ENCODE data around the gene MYRFL.

The MYRFL gene

GRCh38 chr12:69936766-69937165, 111.7 kb downstream of the MYRFL start:
- H3K4me1 ChIP-seq (ENCODE audit: control insufficient read depth, insufficient read depth, low read length), result peaks cover 33% of the 10 kb centered on the region
- H3K4me3 ChIP-seq (ENCODE audit: low read depth, low read length), result no peak overlapping the region
- no peaks in the 10 kb centered on the region for H3K36me3 ChIP-seq (ENCODE audit: control insufficient read depth, insufficient read depth, low read length)
- H3K9me3 ChIP-seq (ENCODE audit: control insufficient read depth, insufficient read depth, low read length), result no peaks in the 10 kb centered on the region
- no peaks in the 10 kb centered on the region for H3K27me3 ChIP-seq (ENCODE audit: control insufficient read depth, insufficient read depth, low read length)
- H3K9ac ChIP-seq (ENCODE audit: low read depth, low read length), result no peak overlapping the region

- Histone ChIP-seq H3K9me3 (ENCODE audit: control insufficient read depth, insufficient read depth, low read length) (no peaks in the 10 kb centered on the region), H3K4me1 (ENCODE audit: control insufficient read depth, insufficient read depth, low read length) (peaks cover 3% of the 10 kb centered on the region), H3K9ac (ENCODE audit: low read depth, low read length) (no peak overlapping the region), H3K36me3 (ENCODE audit: control insufficient read depth, insufficient read depth, low read length) (no peaks in the 10 kb centered on the region), H3K4me3 (ENCODE audit: low read depth, low read length) (no peak overlapping the region), H3K27me3 (ENCODE audit: control insufficient read depth, insufficient read depth, low read length) (no peaks in the 10 kb centered on the region)
Observed at GRCh38 chr12:69947123-69947522, 122.1 kb downstream of the MYRFL start.

- no peaks in the 10 kb centered on the region for H3K27me3 ChIP-seq (ENCODE audit: control insufficient read depth, insufficient read depth, low read length)
- no peaks in the 10 kb centered on the region for H3K36me3 ChIP-seq (ENCODE audit: control insufficient read depth, insufficient read depth, low read length)
- no peak overlapping the region for H3K9ac ChIP-seq (ENCODE audit: low read depth, low read length)
- peaks cover 10% of the 10 kb centered on the region for H3K4me1 ChIP-seq (ENCODE audit: control insufficient read depth, insufficient read depth, low read length)
- H3K4me3 ChIP-seq (ENCODE audit: low read depth, low read length), result no peak overlapping the region
- no peaks in the 10 kb centered on the region for H3K9me3 ChIP-seq (ENCODE audit: control insufficient read depth, insufficient read depth, low read length)
Observed at GRCh38 chr12:69947897-69948296, 122.9 kb downstream of the MYRFL start.

- Histone ChIP-seq H3K9ac (ENCODE audit: low read depth, low read length) (no peak overlapping the region), H3K36me3 (ENCODE audit: control insufficient read depth, insufficient read depth, low read length) (no peaks in the 10 kb centered on the region), H3K4me3 (ENCODE audit: low read depth, low read length) (no peak overlapping the region)
Observed at GRCh38 chr12:69948851-69949250, 123.8 kb downstream of the MYRFL start.

GRCh38 chr12:69949311-69950002, 124.4 kb downstream of the MYRFL start:
- no peak overlapping the region for H3K4me3 ChIP-seq (ENCODE audit: low read depth, low read length)
- no peaks in the 10 kb centered on the region for H3K36me3 ChIP-seq (ENCODE audit: control insufficient read depth, insufficient read depth, low read length)
- H3K4me1 ChIP-seq (ENCODE audit: control insufficient read depth, insufficient read depth, low read length), result peaks cover 13% of the 10 kb centered on the region
- no peak overlapping the region for H3K9ac ChIP-seq (ENCODE audit: low read depth, low read length)
- no peaks in the 10 kb centered on the region for H3K27me3 ChIP-seq (ENCODE audit: control insufficient read depth, insufficient read depth, low read length)
- no peaks in the 10 kb centered on the region for H3K9me3 ChIP-seq (ENCODE audit: control insufficient read depth, insufficient read depth, low read length)

More at GRCh38 chr12:69948851-69949250, 123.8 kb downstream of the MYRFL start:
- no peaks in the 10 kb centered on the region for H3K27me3 ChIP-seq (ENCODE audit: control insufficient read depth, insufficient read depth, low read length)
- H3K9me3 ChIP-seq (ENCODE audit: control insufficient read depth, insufficient read depth, low read length), result no peaks in the 10 kb centered on the region
- H3K4me1 ChIP-seq (ENCODE audit: control insufficient read depth, insufficient read depth, low read length), result peaks cover 13% of the 10 kb centered on the region

- no peaks in the 10 kb centered on the region for H3K36me3 ChIP-seq (ENCODE audit: control insufficient read depth, insufficient read depth, low read length)
- H3K27me3 ChIP-seq (ENCODE audit: control insufficient read depth, insufficient read depth, low read length), result no peaks in the 10 kb centered on the region
- no peak overlapping the region for H3K9ac ChIP-seq (ENCODE audit: low read depth, low read length)
- H3K4me3 ChIP-seq (ENCODE audit: low read depth, low read length), result no peak overlapping the region
- no peaks in the 10 kb centered on the region for H3K9me3 ChIP-seq (ENCODE audit: control insufficient read depth, insufficient read depth, low read length)
- peaks cover 13% of the 10 kb centered on the region for H3K4me1 ChIP-seq (ENCODE audit: control insufficient read depth, insufficient read depth, low read length)
Observed at GRCh38 chr12:69951108-69951507, 126.1 kb downstream of the MYRFL start.

- Histone ChIP-seq H3K36me3 (ENCODE audit: control insufficient read depth, insufficient read depth, low read length) (no peaks in the 10 kb centered on the region), H3K27me3 (ENCODE audit: control insufficient read depth, insufficient read depth, low read length) (no peaks in the 10 kb centered on the region), H3K4me3 (ENCODE audit: low read depth, low read length) (no peak overlapping the region), H3K9me3 (ENCODE audit: control insufficient read depth, insufficient read depth, low read length) (no peaks in the 10 kb centered on the region), H3K4me1 (ENCODE audit: control insufficient read depth, insufficient read depth, low read length) (peaks cover 13% of the 10 kb centered on the region), H3K9ac (ENCODE audit: low read depth, low read length) (no peak overlapping the region)
Observed at GRCh38 chr12:69952890-69953289, 127.9 kb downstream of the MYRFL start.

GRCh38 chr12:69961246-69961645, 136.2 kb downstream of the MYRFL start:
- no peak overlapping the region for H3K4me3 ChIP-seq (ENCODE audit: low read depth, low read length)
- H3K27me3 ChIP-seq (ENCODE audit: control insufficient read depth, insufficient read depth, low read length), result no peaks in the 10 kb centered on the region
- H3K9me3 ChIP-seq (ENCODE audit: control insufficient read depth, insufficient read depth, low read length), result no peaks in the 10 kb centered on the region
- no peaks in the 10 kb centered on the region for H3K4me1 ChIP-seq (ENCODE audit: control insufficient read depth, insufficient read depth, low read length)
- H3K36me3 ChIP-seq (ENCODE audit: control insufficient read depth, insufficient read depth, low read length), result no peaks in the 10 kb centered on the region
- H3K9ac ChIP-seq (ENCODE audit: low read depth, low read length), result no peak overlapping the region

GRCh38 chr12:69966409-69966808, 141.4 kb downstream of the MYRFL start:
- Histone ChIP-seq H3K4me3 (ENCODE audit: low read depth, low read length) (no peak overlapping the region), H3K9ac (ENCODE audit: low read depth, low read length) (no peak overlapping the region), H3K27me3 (ENCODE audit: control insufficient read depth, insufficient read depth, low read length) (no peaks in the 10 kb centered on the region)

GRCh38 chr12:69966839-69967238, 141.8 kb downstream of the MYRFL start:
- no peak overlapping the region for H3K9ac ChIP-seq (ENCODE audit: low read depth, low read length)
- no peaks in the 10 kb centered on the region for H3K36me3 ChIP-seq (ENCODE audit: control insufficient read depth, insufficient read depth, low read length)
- H3K27me3 ChIP-seq (ENCODE audit: control insufficient read depth, insufficient read depth, low read length), result no peaks in the 10 kb centered on the region
- H3K4me1 ChIP-seq (ENCODE audit: control insufficient read depth, insufficient read depth, low read length), result no peaks in the 10 kb centered on the region
- H3K4me3 ChIP-seq (ENCODE audit: low read depth, low read length), result no peak overlapping the region
- no peaks in the 10 kb centered on the region for H3K9me3 ChIP-seq (ENCODE audit: control insufficient read depth, insufficient read depth, low read length)

More at GRCh38 chr12:69966409-69966808, 141.4 kb downstream of the MYRFL start:
- no peaks in the 10 kb centered on the region for H3K36me3 ChIP-seq (ENCODE audit: control insufficient read depth, insufficient read depth, low read length)
- H3K4me1 ChIP-seq (ENCODE audit: control insufficient read depth, insufficient read depth, low read length), result no peaks in the 10 kb centered on the region
- H3K9me3 ChIP-seq (ENCODE audit: control insufficient read depth, insufficient read depth, low read length), result no peaks in the 10 kb centered on the region

GRCh38 chr12:69969011-69969410, 144.0 kb downstream of the MYRFL start:
- H3K4me1 ChIP-seq (ENCODE audit: control insufficient read depth, insufficient read depth, low read length), result no peaks in the 10 kb centered on the region
- H3K27me3 ChIP-seq (ENCODE audit: control insufficient read depth, insufficient read depth, low read length), result no peaks in the 10 kb centered on the region
- H3K36me3 ChIP-seq (ENCODE audit: control insufficient read depth, insufficient read depth, low read length), result no peaks in the 10 kb centered on the region
- H3K9ac ChIP-seq (ENCODE audit: low read depth, low read length), result no peak overlapping the region
- no peak overlapping the region for H3K4me3 ChIP-seq (ENCODE audit: low read depth, low read length)
- H3K9me3 ChIP-seq (ENCODE audit: control insufficient read depth, insufficient read depth, low read length), result no peaks in the 10 kb centered on the region

GRCh38 chr12:69972136-69972535, 147.1 kb downstream of the MYRFL start:
- no peaks in the 10 kb centered on the region for H3K27me3 ChIP-seq (ENCODE audit: control insufficient read depth, insufficient read depth, low read length)
- no peaks in the 10 kb centered on the region for H3K4me1 ChIP-seq (ENCODE audit: control insufficient read depth, insufficient read depth, low read length)
- no peaks in the 10 kb centered on the region for H3K36me3 ChIP-seq (ENCODE audit: control insufficient read depth, insufficient read depth, low read length)
- no peak overlapping the region for H3K9ac ChIP-seq (ENCODE audit: low read depth, low read length)
- H3K4me3 ChIP-seq (ENCODE audit: low read depth, low read length), result no peak overlapping the region
- H3K9me3 ChIP-seq (ENCODE audit: control insufficient read depth, insufficient read depth, low read length), result no peaks in the 10 kb centered on the region
